ENCODE results near the gene SMG6. TPM values are rescaled to one million over a fixed set of nuclear protein-coding genes. Genes with fewer than 3 reads are reported as not detected.
A peak's percentile ranks its signal among the peaks of the same experiment; 100 is the strongest.

Gene SMG6
- total and polyA plus RNA-seq, 8 donors, result 27.7 to 42.2 (median 38.5) TPM

DNA sequence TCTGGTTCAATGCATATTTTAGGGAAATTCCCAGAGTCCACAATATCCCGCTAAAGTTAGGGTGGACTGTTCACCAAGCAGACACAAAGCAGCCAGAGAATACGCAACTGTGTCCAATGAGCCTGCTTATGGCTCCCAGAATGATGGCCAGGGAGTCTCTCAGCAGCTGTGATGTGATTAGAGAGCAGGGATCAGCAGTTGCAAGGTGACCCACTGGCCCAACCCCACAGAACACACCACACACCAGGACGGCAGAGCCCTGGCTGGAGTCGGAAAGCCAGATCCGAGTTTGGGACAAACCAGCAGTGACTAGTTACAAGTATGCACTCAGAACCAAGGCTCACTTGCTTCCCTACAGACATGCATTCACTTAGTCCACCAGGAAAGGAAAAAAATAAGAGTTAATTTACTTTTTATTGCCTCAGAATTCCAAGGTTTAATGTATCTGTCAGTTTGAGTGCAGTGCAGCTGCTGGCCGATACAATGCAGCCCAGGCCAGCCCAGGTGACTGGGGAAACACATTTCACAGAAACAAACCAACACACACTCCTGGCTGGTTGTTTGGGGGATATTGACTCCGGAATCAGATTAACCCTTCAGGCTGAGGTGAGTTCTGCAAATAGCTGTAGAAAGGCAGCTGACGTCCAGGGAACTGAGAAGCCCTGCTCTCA lies 127.0 kb downstream of the SMG6 start:
- no peak overlapping the region for H3K4me3 ChIP-seq
- H3K36me3 ChIP-seq, result peaks cover 0 to under 1% of the 10 kb centered on the region in 2 donors
- no peaks in the 10 kb centered on the region for H3K9me3 ChIP-seq
- no peak for TF ChIP-seq CTCF (IDR thresholded peaks at IDR 0.05)
- no peak for ATAC-seq
- no peaks in the 10 kb centered on the region for H3K27me3 ChIP-seq
- H3K4me1 ChIP-seq, result peaks cover 72 to 96% of the 10 kb centered on the region in 2 donors
- peak overlapping the region; percentile 2 to 48 for H3K27ac ChIP-seq
- intact Hi-C loops (cut with DNase I), result no loop called here
- no peak for DNase-seq

DNA sequence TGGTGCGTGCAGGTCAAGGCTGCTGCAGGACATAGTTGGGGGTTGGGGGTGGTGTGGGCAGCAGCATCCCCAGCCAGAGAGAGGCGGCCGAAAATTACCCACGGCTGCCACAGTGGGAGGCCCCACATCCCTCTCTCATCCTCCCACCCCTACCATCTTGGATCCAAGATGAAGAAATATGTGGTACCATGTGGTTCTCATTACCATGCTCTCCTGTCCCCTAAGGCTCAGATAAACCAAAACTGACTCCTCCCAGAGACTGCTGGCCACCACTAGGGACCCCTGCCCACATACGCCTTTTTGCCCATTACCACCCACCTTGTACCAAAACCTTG lies 128.3 kb downstream of the SMG6 start:
- Histone ChIP-seq H3K27me3 (no peaks in the 10 kb centered on the region), H3K4me1 (peaks cover 73 to 87% of the 10 kb centered on the region in 2 donors), H3K36me3 (no peaks in the 10 kb centered on the region), H3K27ac (peak overlapping the region; percentile 78 to 89), H3K4me3 (no peak overlapping the region), H3K9me3 (no peaks in the 10 kb centered on the region)
- DNase-seq, result no peak
- ATAC-seq, result no peak
- TF ChIP-seq CTCF (IDR thresholded peaks at IDR 0.05), result no peak
- intact Hi-C loops (cut with DNase I), result no loop called here

GRCh38 chr17:2174468-2175293 lies 128.9 kb downstream of the SMG6 start:
- Histone ChIP-seq H3K4me3 (no peak overlapping the region), H3K4me1 (peaks cover 67 to 81% of the 10 kb centered on the region in 2 donors), H3K27me3 (no peaks in the 10 kb centered on the region), H3K36me3 (peaks cover 0 to 5% of the 10 kb centered on the region in 2 donors), H3K9me3 (no peaks in the 10 kb centered on the region), H3K27ac (peak overlapping the region; percentile 78 to 89)
- intact Hi-C loops (cut with DNase I), result loop anchor here in 1 of 2 donors (5.0 kb wide), 1 partner anchor 63 kb away; no protein-coding TSS in a partner anchor
- no peak for TF ChIP-seq CTCF (IDR thresholded peaks at IDR 0.05)
- ATAC-seq (peak; percentile 22), DNase-seq (peak in 3 of 4 donors; percentile 47 to 95 (median 90))

GRCh38 chr17:2174014-2174413 lies 129.6 kb downstream of the SMG6 start:
- ATAC-seq (no peak), DNase-seq (no peak)
- peak overlapping the region; percentile 78 to 89 for H3K27ac ChIP-seq
- H3K36me3 ChIP-seq, result peaks cover 0 to 11% of the 10 kb centered on the region in 2 donors
- H3K27me3 ChIP-seq, result no peaks in the 10 kb centered on the region
- no peak for TF ChIP-seq CTCF (IDR thresholded peaks at IDR 0.05)
- intact Hi-C loops (cut with DNase I), result loop anchor here in 1 of 2 donors (5.0 kb wide), 1 partner anchor 63 kb away; no protein-coding TSS in a partner anchor
- H3K4me1 ChIP-seq, result peaks cover 61 to 74% of the 10 kb centered on the region in 2 donors
- H3K4me3 ChIP-seq, result no peak overlapping the region
- H3K9me3 ChIP-seq, result no peaks in the 10 kb centered on the region

GRCh38 chr17:2172999-2173398 lies 130.6 kb downstream of the SMG6 start:
- Histone ChIP-seq H3K36me3 (peaks cover 0 to 15% of the 10 kb centered on the region in 2 donors), H3K4me1 (peaks cover 52 to 64% of the 10 kb centered on the region in 2 donors), H3K27me3 (no peaks in the 10 kb centered on the region), H3K9me3 (no peaks in the 10 kb centered on the region), H3K27ac (peak overlapping the region; percentile 78 to 89), H3K4me3 (no peak overlapping the region)
- peak; percentile 77 for ATAC-seq
- TF ChIP-seq CTCF (IDR thresholded peaks at IDR 0.05), result no peak
- DNase-seq, result peak in 2 of 4 donors; percentile 62 to 67
- intact Hi-C loops (cut with DNase I), result loop anchor here in 1 of 2 donors (5.0 kb wide), 1 partner anchor 64 kb away; no protein-coding TSS in a partner anchor

All from left lung (tissue), 10 donors.